GM19351 (cell line): Measurements from ENCODE around the gene PCSK6.
"Not testable (repeated sequence)": the region's sequence is repeated elsewhere in the genome, so short reads cannot be mapped to it uniquely, and the experiment has no call there.

Experiments
- ATAC-seq: cut with Tn5 transposase; IDR thresholded peaks from one replicate; pipeline ENCODE4 v1.9.1; 2021; ENCODE audit warnings: mild to moderate bottlenecking, moderate library complexity; ENCODE audit not compliant: unreplicated experiment

PCSK6 gene

GRCh38 chr15:101381671-101382212 is 107.8 kb downstream of the PCSK6 start:
- ATAC-seq = no peak

- ATAC-seq = no peak
Observed at GRCh38 chr15:101380146-101380545, 109.4 kb downstream of the PCSK6 start.

DNA sequence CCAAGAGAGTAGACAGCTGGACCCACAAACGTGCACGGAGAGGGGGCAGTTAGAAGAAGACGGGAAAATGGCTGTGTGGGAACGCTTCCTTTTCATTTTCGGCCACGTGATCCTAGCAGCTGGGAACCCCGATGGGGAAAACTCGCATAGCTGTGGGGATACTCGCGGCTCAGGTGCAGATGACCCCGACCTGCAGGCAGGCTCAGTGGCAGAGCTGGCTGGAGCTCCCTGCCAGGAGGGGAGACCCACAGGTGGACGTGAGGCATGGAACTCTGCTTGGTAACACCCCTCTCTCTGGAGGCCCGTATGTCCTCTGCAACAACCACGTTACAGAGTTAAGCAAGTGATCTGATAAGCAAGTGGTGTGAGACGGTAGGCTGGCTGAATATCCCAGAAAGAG is 109.9 kb downstream of the PCSK6 start:
- ATAC-seq = no peak

- ATAC-seq = no peak
Observed at GRCh38 chr15:101378879-101379278, 110.6 kb downstream of the PCSK6 start.

GRCh38 chr15:101378171-101378755 is 111.2 kb downstream of the PCSK6 start:
- ATAC-seq = no peak

DNA sequence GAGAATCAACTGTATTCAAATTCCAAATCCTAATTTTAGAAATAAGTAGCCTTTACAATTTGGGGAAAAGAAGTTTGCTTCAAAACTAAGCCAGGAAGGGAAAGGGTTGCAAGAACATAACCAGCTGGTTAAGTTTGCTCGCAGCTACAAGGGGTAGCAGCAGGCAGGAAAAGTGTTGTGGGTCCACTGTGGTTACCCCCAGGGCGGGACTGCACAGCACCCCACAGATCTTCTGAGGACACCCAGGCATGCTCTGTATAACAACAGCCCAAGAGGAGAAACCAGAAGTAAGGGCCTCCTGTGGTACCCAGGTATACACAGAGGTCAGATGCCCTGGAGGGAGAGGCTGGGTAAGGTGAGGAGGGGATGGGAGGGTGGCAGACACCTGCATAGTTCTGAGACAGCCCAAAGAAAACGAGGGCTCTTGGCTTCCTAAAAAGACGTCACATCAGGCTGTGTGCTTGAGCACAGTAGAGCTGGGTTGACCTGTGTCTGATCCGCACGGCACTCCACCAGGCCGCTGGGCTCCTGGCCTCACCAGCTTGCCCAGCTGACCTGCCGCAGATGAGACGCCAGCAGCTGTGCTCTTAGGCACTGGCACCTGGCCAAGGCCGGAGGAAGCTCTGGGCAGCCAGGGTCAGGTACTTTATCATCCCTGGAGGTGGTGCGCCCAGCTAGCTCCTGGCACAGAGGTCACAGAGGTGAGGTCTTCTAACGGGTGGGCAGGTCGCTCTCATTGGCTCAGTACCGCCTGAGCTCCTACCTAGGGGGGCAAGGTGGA is 112.7 kb downstream of the PCSK6 start:
- ATAC-seq = no peak

DNA sequence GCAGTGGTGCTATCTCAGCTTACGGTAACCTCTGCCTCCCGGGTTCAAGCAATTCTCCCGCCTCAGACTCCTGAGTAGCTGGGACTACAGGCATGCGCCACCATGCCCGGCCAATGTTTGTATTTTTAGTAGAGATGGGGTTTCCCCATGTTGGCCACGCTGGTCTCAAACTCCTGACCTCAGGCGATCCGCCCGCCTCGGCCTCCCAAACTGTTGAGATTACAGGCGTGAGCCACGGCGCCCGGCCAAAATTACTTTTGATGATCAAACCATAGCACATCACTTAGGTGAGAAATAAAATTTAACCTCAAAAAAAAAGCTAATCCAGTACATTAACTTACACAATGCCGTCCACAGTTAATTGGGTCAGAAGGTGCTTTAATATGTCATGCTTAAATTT is 114.5 kb downstream of the PCSK6 start:
- not testable (repeated sequence) for ATAC-seq

DNA sequence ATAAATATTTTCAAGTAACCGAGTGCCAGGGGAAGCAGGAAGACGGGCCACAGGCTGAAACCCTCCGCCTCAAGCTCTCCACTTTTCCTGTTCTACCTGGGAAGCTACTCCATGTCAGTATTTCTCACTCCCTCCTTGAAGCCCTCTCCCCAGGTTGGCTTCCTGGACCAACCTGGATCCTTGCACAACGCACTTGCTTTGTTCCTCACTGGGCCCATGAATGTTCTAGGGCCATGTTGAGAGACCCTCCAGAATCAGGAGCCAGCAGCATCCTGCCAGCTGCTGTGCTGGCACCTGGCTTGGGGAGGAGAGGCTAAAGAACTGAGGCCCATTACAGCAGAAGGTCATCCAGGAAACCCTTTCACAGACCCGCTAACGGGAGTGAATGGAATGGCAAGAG is 115.2 kb downstream of the PCSK6 start:
- no peak for ATAC-seq

- ATAC-seq = no peak
Observed at GRCh38 chr15:101373577-101373976, 115.9 kb downstream of the PCSK6 start.

GRCh38 chr15:101372960-101373525 is 116.5 kb downstream of the PCSK6 start:
- no peak for ATAC-seq

- no peak for ATAC-seq
Observed at GRCh38 chr15:101372149-101372577, 117.3 kb downstream of the PCSK6 start.

- no peak for ATAC-seq
Observed at GRCh38 chr15:101371519-101371918, 118.0 kb downstream of the PCSK6 start.

DNA sequence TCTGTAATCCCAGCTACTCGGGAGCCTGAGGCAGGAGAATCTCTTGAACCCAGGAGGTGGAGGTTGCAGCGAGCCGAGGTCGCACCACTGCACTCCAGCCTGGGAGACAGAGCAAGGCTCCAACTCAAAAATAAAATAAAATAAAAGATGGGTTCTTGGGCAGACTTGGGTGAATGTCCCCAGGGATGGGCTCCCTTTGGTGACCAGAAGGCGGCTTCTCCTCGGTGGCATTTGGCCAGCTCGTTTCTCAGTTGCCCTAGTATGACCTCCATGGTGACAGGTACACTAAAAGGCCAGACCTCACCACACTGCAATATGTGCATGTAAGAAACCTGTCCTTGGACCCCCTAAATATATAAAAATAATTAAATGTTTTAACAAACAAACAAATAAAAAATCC is 118.4 kb downstream of the PCSK6 start:
- no peak for ATAC-seq

GRCh38 chr15:101370330-101371024 is 119.0 kb downstream of the PCSK6 start:
- ATAC-seq = no peak

- ATAC-seq = no peak
Observed at GRCh38 chr15:101369676-101370075, 119.8 kb downstream of the PCSK6 start.

DNA sequence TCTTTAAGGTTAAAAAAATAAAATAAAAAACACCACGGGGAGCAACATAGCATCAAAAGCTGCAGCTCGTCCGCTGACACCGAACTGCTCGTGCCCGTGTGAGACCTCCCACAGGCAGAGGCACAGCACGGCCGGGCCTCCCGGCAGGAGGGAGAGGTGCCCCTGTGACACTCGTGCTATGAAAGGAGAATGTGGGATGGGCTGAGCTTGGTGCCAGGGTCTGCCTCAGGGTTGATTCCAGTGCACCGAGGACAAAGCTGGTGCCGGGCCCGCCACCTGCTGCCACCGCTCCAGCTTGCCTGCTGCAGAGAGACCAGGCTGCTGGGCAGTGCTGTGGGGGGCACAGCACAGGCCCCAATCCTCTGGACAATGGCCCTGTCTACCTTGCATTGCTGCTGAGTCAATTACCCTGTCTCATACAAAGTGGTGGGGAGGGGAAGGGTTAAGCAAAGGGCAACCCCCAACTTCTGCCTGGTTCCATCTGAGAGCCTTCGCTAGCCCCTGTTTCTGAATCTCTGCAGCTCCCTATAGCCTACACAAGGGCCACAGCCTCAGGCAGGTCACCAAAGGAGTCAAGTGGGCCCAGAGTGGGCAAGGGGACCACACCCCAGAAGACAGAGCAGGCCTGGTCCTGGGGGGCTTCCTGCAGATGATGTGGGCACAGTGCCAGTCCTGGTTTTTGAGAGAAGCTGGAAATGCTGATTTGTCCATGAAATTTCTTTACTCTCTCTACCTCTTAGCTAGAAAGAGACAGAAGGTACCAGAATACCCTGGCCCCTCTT is 120.5 kb downstream of the PCSK6 start:
- no peak for ATAC-seq

DNA sequence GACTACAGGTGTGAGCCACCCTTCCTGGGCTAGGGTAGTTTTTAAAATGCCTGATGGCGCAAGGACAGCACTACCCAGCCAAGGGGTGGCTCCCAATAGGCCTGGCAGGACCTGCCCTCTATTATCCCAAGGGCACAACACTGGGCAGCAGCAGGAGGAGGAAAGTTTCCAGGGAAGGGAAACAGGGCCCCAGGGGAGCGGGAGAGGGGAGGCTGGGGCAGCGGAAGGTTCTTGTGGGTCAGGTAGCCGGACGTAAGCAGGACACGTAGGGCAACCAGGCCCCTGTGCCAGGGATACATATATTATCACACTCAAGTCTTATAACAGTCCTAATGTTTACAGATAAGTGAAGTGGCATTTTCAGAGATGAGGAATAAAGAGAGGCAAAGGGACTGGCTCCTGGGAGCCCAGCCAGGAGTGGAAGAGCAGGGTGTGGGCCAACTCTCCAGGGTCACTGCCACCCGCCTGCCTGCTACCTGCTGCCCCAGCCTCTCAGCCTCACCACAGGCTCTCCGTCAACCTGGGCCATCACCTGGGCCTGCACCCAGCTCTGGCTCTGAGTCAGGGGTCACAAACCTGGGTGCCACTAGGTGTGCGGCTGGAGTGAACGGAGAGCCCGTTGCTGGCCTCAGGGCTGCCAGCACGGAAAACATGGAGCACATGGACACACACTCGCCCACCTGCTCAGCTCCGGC is 121.3 kb downstream of the PCSK6 start:
- no peak for ATAC-seq

- ATAC-seq = no peak
Observed at GRCh38 chr15:101366853-101367252, 122.7 kb downstream of the PCSK6 start.

DNA sequence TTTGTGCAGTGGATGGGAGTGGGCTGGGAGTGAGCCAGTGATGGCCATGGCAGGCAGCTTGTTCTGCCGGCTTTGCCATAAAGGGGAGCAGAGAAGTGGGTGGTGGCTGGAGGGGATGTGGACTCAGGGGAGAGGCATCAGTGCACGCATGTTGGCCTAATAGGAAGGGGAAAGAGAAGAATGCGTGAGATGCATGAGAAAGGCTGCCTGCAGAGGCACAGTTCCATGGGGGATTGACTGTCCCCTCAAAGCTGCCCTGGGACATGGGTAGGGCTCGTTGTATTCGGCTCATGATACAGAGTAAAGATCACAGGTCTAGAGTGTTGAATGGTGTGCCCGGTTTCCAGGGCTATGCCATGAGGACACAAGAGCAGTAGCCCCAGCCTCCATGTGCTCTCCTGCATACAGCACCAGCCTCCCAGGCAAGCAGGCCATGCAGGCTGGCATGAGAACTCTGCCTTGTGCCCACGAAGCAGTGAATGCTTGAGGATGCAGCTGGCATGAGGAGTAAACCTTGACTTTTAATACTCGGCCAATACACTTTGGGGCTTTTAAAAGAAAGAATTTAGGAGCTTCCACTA is 126.4 kb downstream of the PCSK6 start:
- ATAC-seq = no peak

DNA sequence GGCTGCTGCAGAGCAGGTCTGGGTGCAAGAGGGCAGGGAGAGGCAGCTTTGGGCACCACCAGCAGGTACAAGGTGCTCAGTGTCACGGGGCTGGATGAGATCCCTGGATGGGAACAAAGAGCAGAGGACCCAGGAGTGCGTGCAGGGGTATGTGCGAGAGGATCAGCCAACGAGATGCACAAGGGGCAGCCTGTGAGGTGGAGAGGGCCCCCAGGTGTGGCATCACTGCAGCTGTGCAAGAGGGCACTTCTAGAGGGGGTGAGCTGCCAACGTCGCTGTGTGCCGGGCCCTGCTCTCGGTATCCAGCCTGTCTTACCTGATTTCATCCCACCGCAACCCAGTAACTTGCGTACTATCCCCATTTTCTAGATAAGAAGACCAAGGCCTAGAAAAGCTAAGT is 127.1 kb downstream of the PCSK6 start:
- ATAC-seq = no peak
